ENCODE results near the gene MAPK12.

Gene MAPK12

GRCh38 chr22:50305393-50305922, 44.0 kb upstream of the MAPK12 start:
- peaks cover 5% of the 10 kb centered on the region for H3K36me3 ChIP-seq (ENCODE audit: control insufficient read depth, insufficient read depth, low read length, severe bottlenecking)
- H3K9ac ChIP-seq (ENCODE audit: low read length): peak overlapping the region; percentile 99
- no peaks in the 10 kb centered on the region for H3K27me3 ChIP-seq (replicated peaks; ENCODE audit: control insufficient read depth, insufficient read depth, low read length)
- no peaks in the 10 kb centered on the region for H3K9me3 ChIP-seq (ENCODE audit: control insufficient read depth, low read length)
- no peak for DNase-seq (ENCODE audit: low read depth)
- peaks cover 51% of the 10 kb centered on the region for H3K4me1 ChIP-seq (ENCODE audit: control insufficient read depth, insufficient read depth, low read length)
- peak overlapping the region; percentile 82 for H3K4me3 ChIP-seq (ENCODE audit: low read length)

GRCh38 chr22:50304528-50305392, 43.3 kb upstream of the MAPK12 start:
- peaks cover 5% of the 10 kb centered on the region for H3K36me3 ChIP-seq (ENCODE audit: control insufficient read depth, insufficient read depth, low read length, severe bottlenecking)
- DNase-seq (ENCODE audit: low read depth): peak; percentile 47

GRCh38 chr22:50303848-50304527, 42.5 kb upstream of the MAPK12 start:
- no peaks in the 10 kb centered on the region for H3K27me3 ChIP-seq (replicated peaks; ENCODE audit: control insufficient read depth, insufficient read depth, low read length)
- peaks cover 50% of the 10 kb centered on the region for H3K4me1 ChIP-seq (ENCODE audit: control insufficient read depth, insufficient read depth, low read length)
- H3K9ac ChIP-seq (ENCODE audit: low read length): peak overlapping the region; percentile 74
- H3K9me3 ChIP-seq (ENCODE audit: control insufficient read depth, low read length): no peaks in the 10 kb centered on the region
- peak overlapping the region; percentile 44 for H3K4me3 ChIP-seq (ENCODE audit: low read length)
- peaks cover 5% of the 10 kb centered on the region for H3K36me3 ChIP-seq (ENCODE audit: control insufficient read depth, insufficient read depth, low read length, severe bottlenecking)
- DNase-seq (ENCODE audit: low read depth): peak; percentile 37

More at GRCh38 chr22:50304528-50305392, 43.3 kb upstream of the MAPK12 start:
- no peaks in the 10 kb centered on the region for H3K27me3 ChIP-seq (replicated peaks; ENCODE audit: control insufficient read depth, insufficient read depth, low read length)
- peak overlapping the region; percentile 82 for H3K4me3 ChIP-seq (ENCODE audit: low read length)
- H3K9me3 ChIP-seq (ENCODE audit: control insufficient read depth, low read length): no peaks in the 10 kb centered on the region
- peaks cover 51% of the 10 kb centered on the region for H3K4me1 ChIP-seq (ENCODE audit: control insufficient read depth, insufficient read depth, low read length)
- peak overlapping the region; percentile 99 for H3K9ac ChIP-seq (ENCODE audit: low read length)

- Histone ChIP-seq H3K4me3 (ENCODE audit: low read length) (no peak overlapping the region), H3K4me1 (ENCODE audit: control insufficient read depth, insufficient read depth, low read length) (peaks cover 46% of the 10 kb centered on the region)
Observed at GRCh38 chr22:50303515-50303847, 42.0 kb upstream of the MAPK12 start.

GRCh38 chr22:50302564-50302963, 41.1 kb upstream of the MAPK12 start:
- Histone ChIP-seq H3K9me3 (ENCODE audit: control insufficient read depth, low read length) (no peaks in the 10 kb centered on the region), H3K9ac (ENCODE audit: low read length) (peak overlapping the region; percentile 74), H3K4me3 (ENCODE audit: low read length) (no peak overlapping the region), H3K27me3 (replicated peaks; ENCODE audit: control insufficient read depth, insufficient read depth, low read length) (no peaks in the 10 kb centered on the region), H3K36me3 (ENCODE audit: control insufficient read depth, insufficient read depth, low read length, severe bottlenecking) (peaks cover 5% of the 10 kb centered on the region), H3K4me1 (ENCODE audit: control insufficient read depth, insufficient read depth, low read length) (peaks cover 39% of the 10 kb centered on the region)
- DNase-seq (ENCODE audit: low read depth): peak; percentile 16

More at GRCh38 chr22:50303515-50303847, 42.0 kb upstream of the MAPK12 start:
- Histone ChIP-seq H3K36me3 (ENCODE audit: control insufficient read depth, insufficient read depth, low read length, severe bottlenecking) (peaks cover 5% of the 10 kb centered on the region), H3K9me3 (ENCODE audit: control insufficient read depth, low read length) (no peaks in the 10 kb centered on the region), H3K9ac (ENCODE audit: low read length) (peak overlapping the region; percentile 74), H3K27me3 (replicated peaks; ENCODE audit: control insufficient read depth, insufficient read depth, low read length) (no peaks in the 10 kb centered on the region)
- peak; percentile 17 for DNase-seq (ENCODE audit: low read depth)

DNA sequence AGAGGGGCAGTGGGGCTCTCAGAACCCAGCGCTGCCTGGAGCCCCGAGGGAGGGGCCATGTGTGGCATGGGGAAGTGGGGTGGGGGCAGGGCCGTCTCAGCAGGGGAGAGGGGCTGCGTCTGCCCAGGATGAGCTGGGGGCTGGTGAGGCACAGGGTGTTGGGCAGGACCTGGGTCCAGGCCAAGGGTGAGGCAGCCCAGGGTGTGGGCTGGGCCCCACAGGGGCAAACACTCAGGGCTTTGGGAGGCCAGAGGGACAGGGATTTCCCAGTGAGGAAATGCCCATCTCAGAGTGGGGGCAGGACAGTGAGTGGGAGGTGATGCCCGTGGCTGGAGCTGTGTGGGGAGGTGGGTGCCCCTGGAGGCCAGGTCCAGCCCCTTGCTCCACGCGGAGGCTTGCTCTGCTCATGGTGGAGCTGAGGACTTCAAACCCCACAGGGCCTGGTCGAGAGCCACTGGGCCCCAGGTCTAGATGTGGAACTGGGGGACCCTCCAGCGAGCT, 40.6 kb upstream of the MAPK12 start:
- Histone ChIP-seq H3K36me3 (ENCODE audit: control insufficient read depth, insufficient read depth, low read length, severe bottlenecking) (peaks cover 5% of the 10 kb centered on the region), H3K4me1 (ENCODE audit: control insufficient read depth, insufficient read depth, low read length) (peaks cover 39% of the 10 kb centered on the region), H3K9me3 (ENCODE audit: control insufficient read depth, low read length) (no peaks in the 10 kb centered on the region), H3K27me3 (replicated peaks; ENCODE audit: control insufficient read depth, insufficient read depth, low read length) (no peaks in the 10 kb centered on the region), H3K4me3 (ENCODE audit: low read length) (no peak overlapping the region), H3K9ac (ENCODE audit: low read length) (peak overlapping the region; percentile 74)
- peak; percentile 66 for DNase-seq (ENCODE audit: low read depth)

DNA sequence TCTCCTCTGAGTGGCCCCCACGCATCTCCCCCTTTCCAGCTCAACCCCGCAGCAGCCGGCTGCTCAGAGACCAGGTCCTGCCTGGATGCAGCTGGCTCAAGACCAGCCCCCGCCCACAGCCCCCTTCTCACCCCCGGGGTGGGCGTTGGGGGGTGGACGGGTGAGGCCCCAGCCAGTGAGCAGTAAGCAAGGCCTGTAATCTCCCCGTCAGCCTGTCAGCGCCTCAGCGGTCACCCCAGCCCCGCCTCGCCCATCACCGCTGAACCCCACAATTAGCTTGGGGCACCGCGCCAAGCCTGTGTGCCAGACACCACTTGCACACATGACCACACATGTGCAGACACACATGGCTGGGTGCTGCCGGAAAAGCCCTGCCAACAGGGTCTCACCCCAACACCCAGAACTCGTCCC, 40.1 kb upstream of the MAPK12 start:
- peak; percentile 11 for DNase-seq (ENCODE audit: low read depth)
- peak overlapping the region; percentile 74 for H3K9ac ChIP-seq (ENCODE audit: low read length)
- H3K4me3 ChIP-seq (ENCODE audit: low read length): no peak overlapping the region
- H3K4me1 ChIP-seq (ENCODE audit: control insufficient read depth, insufficient read depth, low read length): peaks cover 44% of the 10 kb centered on the region
- no peaks in the 10 kb centered on the region for H3K9me3 ChIP-seq (ENCODE audit: control insufficient read depth, low read length)
- peaks cover 5% of the 10 kb centered on the region for H3K36me3 ChIP-seq (ENCODE audit: control insufficient read depth, insufficient read depth, low read length, severe bottlenecking)
- no peaks in the 10 kb centered on the region for H3K27me3 ChIP-seq (replicated peaks; ENCODE audit: control insufficient read depth, insufficient read depth, low read length)

GRCh38 chr22:50300620-50301257, 39.3 kb upstream of the MAPK12 start:
- Histone ChIP-seq H3K4me3 (ENCODE audit: low read length) (no peak overlapping the region), H3K27me3 (replicated peaks; ENCODE audit: control insufficient read depth, insufficient read depth, low read length) (no peaks in the 10 kb centered on the region), H3K4me1 (ENCODE audit: control insufficient read depth, insufficient read depth, low read length) (peaks cover 44% of the 10 kb centered on the region), H3K9ac (ENCODE audit: low read length) (peak overlapping the region; percentile 42), H3K9me3 (ENCODE audit: control insufficient read depth, low read length) (no peaks in the 10 kb centered on the region), H3K36me3 (ENCODE audit: control insufficient read depth, insufficient read depth, low read length, severe bottlenecking) (peaks cover 5% of the 10 kb centered on the region)
- no peak for DNase-seq (ENCODE audit: low read depth)

GRCh38 chr22:50299785-50300619, 38.5 kb upstream of the MAPK12 start:
- Histone ChIP-seq H3K9ac (ENCODE audit: low read length) (peak overlapping the region; percentile 46), H3K9me3 (ENCODE audit: control insufficient read depth, low read length) (no peaks in the 10 kb centered on the region), H3K36me3 (ENCODE audit: control insufficient read depth, insufficient read depth, low read length, severe bottlenecking) (peaks cover 5% of the 10 kb centered on the region), H3K27me3 (replicated peaks; ENCODE audit: control insufficient read depth, insufficient read depth, low read length) (no peaks in the 10 kb centered on the region), H3K4me3 (ENCODE audit: low read length) (peak overlapping the region; percentile 41), H3K4me1 (ENCODE audit: control insufficient read depth, insufficient read depth, low read length) (peaks cover 38% of the 10 kb centered on the region)
- no peak for DNase-seq (ENCODE audit: low read depth)

- no peak overlapping the region for H3K9ac ChIP-seq (ENCODE audit: low read length)
- no peaks in the 10 kb centered on the region for H3K27me3 ChIP-seq (replicated peaks; ENCODE audit: control insufficient read depth, insufficient read depth, low read length)
- H3K4me3 ChIP-seq (ENCODE audit: low read length): no peak overlapping the region
Observed at GRCh38 chr22:50298937-50299784, 37.7 kb upstream of the MAPK12 start.

More at GRCh38 chr22:50298937-50299784, 37.7 kb upstream of the MAPK12 start:
- no peak for DNase-seq (ENCODE audit: low read depth)
- Histone ChIP-seq H3K36me3 (ENCODE audit: control insufficient read depth, insufficient read depth, low read length, severe bottlenecking) (peaks cover 10% of the 10 kb centered on the region), H3K9me3 (ENCODE audit: control insufficient read depth, low read length) (no peaks in the 10 kb centered on the region), H3K4me1 (ENCODE audit: control insufficient read depth, insufficient read depth, low read length) (peaks cover 31% of the 10 kb centered on the region)

All from adipocyte (in vitro differentiated cells).